RCC 7860 (cell line): ENCODE results near the gene MAN1A1.
"Not testable (repeated sequence)": the region's sequence is repeated elsewhere in the genome, so short reads cannot be mapped to it uniquely, and the experiment has no call there.

ENCODE experiments used
- DNase-seq: peaks from one replicate; pipeline ENCODE4 v3.0.0-alpha.2; 2015; ENCODE audit warnings: low spot score
- FAIRE-seq: peaks from 2 replicates; lab custom pipeline; 2012; peaks lifted over from hg19 to GRCh38; lab: Jason Lieb, UNC

The MAN1A1 gene

GRCh38 chr6:119308048-119308570 is 41.5 kb downstream of the MAN1A1 start:
- peak; percentile 95 for FAIRE-seq
- peak; percentile 76 for DNase-seq

- DNase-seq (no peak), FAIRE-seq (no peak)
Measured at GRCh38 chr6:119307056-119307455, 42.5 kb downstream of the MAN1A1 start.

DNA sequence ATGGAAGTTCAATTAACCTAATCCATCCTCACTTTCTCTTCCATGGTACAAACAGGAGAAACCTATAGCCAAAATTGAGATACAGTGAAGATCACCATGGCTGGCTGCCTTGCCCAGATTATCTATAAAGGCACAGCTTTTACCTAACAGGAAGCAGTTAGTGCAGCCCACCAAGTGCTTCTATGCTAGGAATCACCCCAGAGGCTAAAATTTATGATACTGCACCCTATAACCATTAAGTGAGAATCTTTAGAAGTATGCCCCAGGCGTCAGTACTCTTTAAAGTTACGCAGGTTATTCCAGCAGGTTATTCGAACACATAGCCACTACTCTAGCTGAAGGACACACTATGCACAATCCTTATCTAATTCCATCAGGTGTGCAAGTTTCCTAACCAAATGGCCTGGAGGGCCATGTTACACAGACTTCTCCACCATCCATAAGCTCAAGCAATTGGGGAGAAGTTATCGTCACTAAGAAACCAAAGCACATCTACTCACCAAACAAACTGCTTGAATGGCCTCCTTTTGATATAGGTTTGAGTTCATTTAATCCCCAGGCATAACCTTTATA is 43.1 kb downstream of the MAN1A1 start:
- no peak for DNase-seq
- FAIRE-seq = no peak

DNA sequence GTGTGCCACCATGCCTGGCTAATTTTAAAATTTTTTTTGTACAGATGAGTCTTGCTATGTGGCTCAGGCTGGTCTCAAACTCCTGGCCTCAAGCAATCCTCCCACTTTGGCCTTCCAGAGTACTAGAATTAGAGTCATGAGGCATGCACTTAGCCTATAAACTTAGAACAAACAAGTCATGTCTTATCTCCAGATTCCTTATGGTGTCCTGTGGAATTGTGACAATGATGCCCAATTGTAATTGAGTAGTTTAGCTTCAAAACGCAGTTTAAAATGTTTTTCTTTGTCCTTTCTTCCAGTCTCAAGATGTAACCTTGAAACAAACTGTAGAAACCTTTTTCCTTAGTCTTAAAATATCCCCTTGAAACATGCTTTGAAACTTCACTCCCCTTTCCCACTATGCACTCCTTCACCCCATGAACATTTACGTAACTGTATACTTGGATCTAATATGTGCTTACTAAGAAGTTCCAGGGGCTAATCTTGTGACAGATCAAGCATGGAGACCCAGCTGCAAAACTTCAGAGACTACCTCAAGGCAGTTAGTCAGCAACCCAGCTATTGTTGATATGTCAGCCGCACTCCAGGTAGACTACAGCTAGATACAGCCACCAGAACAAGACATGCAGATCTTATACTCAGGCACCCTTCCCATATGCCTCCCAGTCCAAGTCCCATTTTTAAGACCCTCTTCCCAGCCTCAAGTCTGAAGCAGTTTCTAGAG is 46.2 kb downstream of the MAN1A1 start:
- FAIRE-seq = no peak
- no peak for DNase-seq

- DNase-seq (no peak), FAIRE-seq (no peak)
Measured at GRCh38 chr6:119301429-119301828, 48.1 kb downstream of the MAN1A1 start.

DNA sequence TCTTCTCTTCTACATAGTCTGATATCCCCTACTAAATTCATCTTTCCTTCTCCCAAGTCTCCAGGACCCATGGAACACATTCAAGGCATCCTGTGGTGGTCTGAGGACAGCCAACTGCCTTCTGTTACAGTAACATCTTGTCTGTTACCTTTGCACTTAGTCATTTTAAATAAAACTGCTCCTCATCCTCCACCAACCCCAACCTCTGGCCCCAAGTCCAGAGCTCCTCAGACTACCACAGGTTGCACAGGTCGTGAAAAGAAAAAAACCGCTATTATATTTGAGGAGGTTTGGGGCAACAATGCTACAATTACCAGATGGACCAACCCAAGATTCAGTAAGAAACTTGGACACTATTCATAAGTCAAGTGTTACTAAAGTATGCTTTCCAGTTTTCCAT is 49.9 kb downstream of the MAN1A1 start:
- no peak for FAIRE-seq
- no peak for DNase-seq

DNA sequence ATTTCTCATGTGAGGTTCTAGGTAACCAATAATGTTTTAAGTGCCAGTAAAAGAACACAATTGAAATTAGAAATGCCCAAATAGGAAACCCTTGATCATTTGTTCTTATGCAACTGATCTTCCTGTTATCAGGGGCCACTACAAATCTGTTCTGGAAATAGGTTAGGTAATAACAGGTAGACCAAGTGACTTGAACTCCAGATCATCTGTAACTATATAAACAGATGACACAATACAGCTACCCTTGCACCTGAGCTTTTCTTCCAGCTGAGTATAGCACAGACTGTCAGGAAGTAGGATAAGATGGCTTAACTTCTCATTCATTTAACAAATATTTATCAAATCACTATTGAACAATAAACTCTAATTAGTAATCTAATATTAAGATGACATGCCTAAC is 52.5 kb downstream of the MAN1A1 start:
- FAIRE-seq (no peak), DNase-seq (no peak)

- no peak for FAIRE-seq
- DNase-seq = no peak
Measured at GRCh38 chr6:119296036-119297035, 53.2 kb downstream of the MAN1A1 start.

- no peak for DNase-seq
- FAIRE-seq = no peak
Measured at GRCh38 chr6:119294984-119295383, 54.6 kb downstream of the MAN1A1 start.

- DNase-seq, FAIRE-seq: not testable (repeated sequence)
Measured at GRCh38 chr6:119291060-119291459, 58.5 kb downstream of the MAN1A1 start.

GRCh38 chr6:119290306-119290705 is 59.3 kb downstream of the MAN1A1 start:
- FAIRE-seq (no peak), DNase-seq (no peak)

GRCh38 chr6:119289651-119290050 is 59.9 kb downstream of the MAN1A1 start:
- no peak for FAIRE-seq
- no peak for DNase-seq

DNA sequence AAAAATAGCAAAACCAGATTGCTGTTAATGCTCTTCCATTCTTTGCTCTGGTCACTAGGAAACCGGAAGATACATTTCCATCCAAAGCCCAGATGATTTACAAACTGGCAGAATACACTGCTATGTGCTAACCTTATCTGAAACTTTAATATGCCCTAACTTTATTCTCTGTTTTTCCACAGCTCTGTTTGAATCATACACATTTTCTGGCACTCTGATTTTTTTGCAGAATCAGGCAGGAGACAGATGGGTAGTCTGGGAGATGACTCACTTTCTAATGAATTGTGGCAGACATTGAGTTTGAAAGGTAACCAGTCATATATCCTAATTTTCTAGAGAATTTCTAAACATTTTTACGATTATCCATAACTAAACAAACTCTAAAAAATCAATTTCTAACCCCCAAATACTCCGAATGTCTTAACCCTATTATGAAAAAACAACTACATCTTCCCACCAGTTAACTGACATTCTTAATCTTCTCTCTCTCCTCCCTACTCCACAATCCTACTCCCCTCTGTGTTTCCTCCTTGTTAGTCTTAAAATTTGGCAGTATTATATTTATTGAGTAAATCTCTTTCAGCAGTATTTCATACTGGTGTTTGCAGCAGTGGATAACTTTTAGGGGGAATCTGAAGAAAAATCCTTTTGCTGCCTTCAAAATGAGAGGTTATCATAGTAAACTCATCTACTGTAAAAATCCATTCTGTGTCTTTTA is 63.5 kb downstream of the MAN1A1 start:
- FAIRE-seq (no peak), DNase-seq (no peak)

DNA sequence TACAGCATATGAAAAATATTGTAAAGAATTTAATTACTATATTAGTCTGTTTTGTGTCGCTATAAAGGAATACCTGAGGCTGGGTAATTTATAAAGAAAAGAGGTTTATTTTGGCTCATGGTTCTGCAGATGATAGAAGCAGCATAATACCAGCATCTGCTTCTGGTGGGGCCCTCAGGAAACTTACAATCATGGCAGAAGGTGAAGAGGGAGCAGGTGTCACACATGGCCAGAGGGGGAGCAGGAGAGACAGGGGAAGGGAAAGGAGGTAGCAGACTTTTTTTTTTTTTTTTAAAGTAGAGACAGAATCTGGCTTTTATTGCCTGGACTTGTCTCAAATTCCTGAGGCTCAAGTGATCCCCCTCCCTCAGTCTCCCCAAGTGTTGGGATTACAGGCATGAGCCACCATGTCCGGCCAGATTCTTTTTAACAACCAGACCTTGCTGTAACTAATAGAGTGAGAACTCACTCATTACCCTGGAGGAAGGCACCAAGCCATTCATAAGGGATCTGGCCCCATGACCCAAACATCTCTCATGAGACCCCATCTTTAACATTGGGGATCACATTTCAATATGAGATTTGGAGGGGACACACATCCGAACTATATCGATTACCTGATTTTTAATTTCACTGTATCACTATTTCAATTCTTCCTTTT is 64.6 kb downstream of the MAN1A1 start:
- no peak for DNase-seq
- FAIRE-seq = no peak

DNA sequence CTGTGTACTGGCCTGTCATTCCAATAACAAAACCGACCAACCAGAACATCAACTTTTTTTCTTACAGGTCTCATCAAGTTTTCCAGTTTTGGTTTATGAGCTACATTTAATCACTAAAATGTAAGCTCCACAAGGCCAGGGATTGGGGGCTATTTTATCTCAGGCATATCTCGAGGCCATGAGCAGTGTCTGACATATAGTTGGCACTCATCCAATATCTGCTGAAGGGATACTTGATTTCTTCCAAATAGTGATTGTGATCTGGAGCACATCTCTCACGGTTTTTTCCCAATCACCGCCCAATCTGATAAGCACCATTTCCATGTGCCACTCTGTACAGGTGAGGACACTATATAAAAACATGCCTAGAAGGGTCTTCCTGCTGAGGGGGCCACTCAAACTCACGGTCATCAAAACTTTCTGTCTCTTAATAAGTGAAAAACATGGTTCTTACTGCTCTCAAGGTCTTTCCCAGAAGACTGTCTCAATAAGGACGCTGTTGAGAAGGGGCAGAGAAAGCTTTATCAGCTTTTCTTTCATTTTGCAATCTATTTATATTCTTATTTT is 65.5 kb downstream of the MAN1A1 start:
- no peak for DNase-seq
- FAIRE-seq = no peak

DNA sequence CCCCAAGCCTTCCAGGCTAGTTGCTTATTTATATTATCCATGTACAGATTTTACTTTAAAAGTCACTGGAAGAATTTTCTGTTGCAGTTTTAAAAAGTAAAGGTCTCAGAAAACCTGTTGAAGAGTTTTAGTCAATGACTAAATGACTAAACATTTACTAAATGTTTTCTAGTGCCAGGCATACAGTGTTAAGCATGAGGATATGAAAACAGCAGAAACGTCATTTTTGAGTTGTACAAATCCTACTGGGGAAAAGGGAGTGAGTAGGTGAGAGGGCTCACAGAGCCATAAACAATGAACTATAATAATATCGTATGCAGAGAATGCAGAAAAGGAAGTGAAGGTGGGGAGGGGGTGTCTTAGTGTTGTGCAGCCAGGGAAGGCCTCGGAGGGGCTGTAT is 66.3 kb downstream of the MAN1A1 start:
- no peak for FAIRE-seq
- DNase-seq = no peak

DNA sequence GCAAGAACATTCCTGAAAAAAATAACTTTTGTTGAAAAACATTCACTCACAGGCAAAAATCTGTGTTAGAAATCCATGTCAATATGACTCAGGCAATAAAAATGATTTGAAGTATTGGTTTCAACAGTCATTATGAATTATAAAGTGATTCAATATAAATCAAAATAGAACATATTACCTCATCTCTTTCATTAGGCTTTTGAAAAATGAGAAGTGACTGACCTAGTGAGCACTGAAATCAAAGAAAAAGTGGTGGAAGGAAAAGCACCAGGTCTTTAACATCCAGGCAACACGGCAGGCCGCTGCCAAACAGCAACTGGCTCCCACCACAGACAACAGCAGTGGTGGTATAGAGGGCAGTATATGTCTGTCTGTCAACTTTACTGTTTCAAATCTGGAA is 68.9 kb downstream of the MAN1A1 start:
- FAIRE-seq (no peak), DNase-seq (no peak)

DNA sequence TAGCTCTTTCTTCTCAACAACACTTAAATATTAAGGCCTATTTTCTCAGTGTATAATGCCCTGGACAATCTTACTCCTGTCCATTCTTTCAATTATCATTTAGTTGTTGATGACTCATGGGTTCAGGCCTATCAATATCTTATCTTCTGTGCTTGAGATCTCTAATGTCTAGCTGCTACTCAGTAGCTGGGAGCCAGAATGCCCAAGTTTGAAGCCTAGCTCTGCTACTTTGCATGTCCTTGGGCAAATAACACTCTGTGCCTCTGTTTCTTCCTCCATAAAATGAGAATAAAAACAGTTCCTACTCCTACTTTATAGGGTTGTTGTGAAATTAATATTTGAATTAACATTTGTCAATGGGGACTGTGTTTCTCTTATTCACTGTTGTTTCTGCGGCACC is 69.5 kb downstream of the MAN1A1 start:
- no peak for FAIRE-seq
- DNase-seq = no peak

- DNase-seq (no peak), FAIRE-seq (no peak)
Measured at GRCh38 chr6:119278625-119279024, 70.9 kb downstream of the MAN1A1 start.

DNA sequence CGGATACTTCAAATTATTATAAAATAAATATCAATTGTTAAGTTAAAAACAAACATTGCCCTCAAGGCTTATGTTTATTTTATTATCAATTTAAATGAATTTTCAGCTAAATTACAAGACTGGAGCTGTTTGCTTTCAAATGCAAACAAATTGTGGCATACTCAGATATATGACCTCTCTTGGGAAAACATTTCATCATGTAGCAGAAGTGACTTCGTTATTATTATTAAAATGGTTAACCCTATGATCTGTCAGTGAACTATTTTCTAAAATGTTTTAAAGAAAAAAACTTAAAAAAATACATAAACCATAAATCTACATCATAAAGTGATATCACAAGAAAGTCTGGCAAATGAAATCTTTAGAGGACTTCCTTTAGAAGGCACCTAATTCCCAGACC is 72.5 kb downstream of the MAN1A1 start:
- DNase-seq (no peak), FAIRE-seq (no peak)
